BJ (cell line): Measurements from ENCODE around the gene CUZD1. TPM values are rescaled to one million over a fixed set of nuclear protein-coding genes. Genes with fewer than 3 reads are reported as not detected.

Experiments
- CTCF ChIA-PET: fragments of 350-600 bp; formaldehyde crosslinking; extraction: SDS; loops from one replicate; lab custom pipeline; 2021; ENCODE audit warnings: antibody characterized with exemption, inconsistent platforms; lab: Yijun Ruan, JAX
- POLR2A ChIA-PET: fragments of 300-600 bp; sonication (Branson Sonifier 250); formaldehyde crosslinking; extraction: SDS; loops from one replicate; lab custom pipeline; 2021; ENCODE audit warnings: antibody characterized with exemption; lab: Charles Lee
- DNase-seq: peaks from one replicate; pipeline ENCODE4 v3.0.0-alpha.2; 2011; ENCODE audit warnings: low read depth
- H3K27me3 ChIP-seq: 2 replicates; pipeline ENCODE4 v1.6.0; 2011; ENCODE audit warnings: low read length; ENCODE audit not compliant: control insufficient read depth, insufficient read depth
- H3K36me3 ChIP-seq: 2 replicates; pipeline ENCODE4 v1.5.1; 2011; ENCODE audit warnings: low read length; ENCODE audit not compliant: control insufficient read depth, insufficient read depth
- H3K4me3 ChIP-seq: 2 replicates; pipeline ENCODE4 v1.5.1; 2011; ENCODE audit warnings: low read depth, mild to moderate bottlenecking, control low read depth, low read length
- CTCF ChIP-seq: IDR thresholded peaks from 2 replicates; pipeline ENCODE4 v1.5.1; 2011; ENCODE audit warnings: low read depth, mild to moderate bottlenecking, control low read depth, inconsistent platforms, low read length, moderate library complexity; ENCODE audit not compliant: insufficient read depth
- polyA plus RNA-seq: library from polyadenylated mRNA; depleted of rRNA; stranded (reverse); fragments of >200 nt; gene quantifications from 2 replicates; pipeline ENCODE4 v1.2.3, GENCODE V29; 2011

The CUZD1 gene
- polyA plus RNA-seq, 1 experiment: 0.64 TPM

GRCh38 chr10:122815458-122815857 lies 30.2 kb downstream of the CUZD1 start:
- Histone ChIP-seq H3K36me3 (no peaks in the 10 kb centered on the region), H3K27me3 (peaks cover 4% of the 10 kb centered on the region; the same call in 1 of the 2 replicates), H3K4me3 (no peak overlapping the region)
- no peak for TF ChIP-seq CTCF
- DNase-seq: no peak
- ChIA-PET CTCF (no interaction called here), POLR2A (no interaction called here)

- no peak for DNase-seq
- Histone ChIP-seq H3K27me3 (peaks cover 4% of the 10 kb centered on the region; the same call in 1 of the 2 replicates), H3K4me3 (no peak overlapping the region), H3K36me3 (no peaks in the 10 kb centered on the region)
- TF ChIP-seq CTCF: no peak
- CTCF ChIA-PET: no interaction called here
- POLR2A ChIA-PET: no interaction called here
Observed at GRCh38 chr10:122814493-122814892, 31.2 kb downstream of the CUZD1 start.

GRCh38 chr10:122812751-122813150 lies 32.9 kb downstream of the CUZD1 start:
- POLR2A ChIA-PET: no interaction called here
- H3K27me3 ChIP-seq: peaks cover 1% of the 10 kb centered on the region; the same call in 1 of the 2 replicates
- H3K36me3 ChIP-seq: no peaks in the 10 kb centered on the region
- no peak for TF ChIP-seq CTCF
- DNase-seq: no peak
- CTCF ChIA-PET: no interaction called here
- no peak overlapping the region for H3K4me3 ChIP-seq

DNA sequence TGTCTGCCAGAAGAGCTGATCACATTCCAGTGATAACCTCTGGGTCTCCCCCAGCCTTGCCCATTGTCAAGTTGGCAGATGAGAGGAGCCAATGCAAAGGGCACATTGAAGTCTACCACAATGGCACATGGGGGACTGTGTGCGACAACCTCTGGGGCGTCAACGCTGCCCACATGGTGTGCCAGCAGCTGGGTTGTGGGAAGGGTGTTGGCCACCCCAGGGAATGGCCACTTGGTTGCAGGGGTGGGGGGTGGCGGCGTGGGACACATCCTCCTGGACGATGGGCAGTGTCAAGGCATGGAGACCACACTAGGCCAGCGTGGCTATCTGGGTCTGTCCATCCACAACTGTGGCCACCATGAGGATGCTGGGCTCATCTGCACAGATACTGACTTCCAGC lies 43.4 kb downstream of the CUZD1 start:
- no peak overlapping the region for H3K4me3 ChIP-seq
- H3K27me3 ChIP-seq: no peaks in the 10 kb centered on the region
- POLR2A ChIA-PET: no interaction called here
- DNase-seq: no peak
- CTCF ChIA-PET: no interaction called here
- no peaks in the 10 kb centered on the region for H3K36me3 ChIP-seq
- TF ChIP-seq CTCF: no peak

GRCh38 chr10:122798704-122799231 lies 46.9 kb downstream of the CUZD1 start:
- no peak for TF ChIP-seq CTCF
- H3K27me3 ChIP-seq: no peaks in the 10 kb centered on the region
- ChIA-PET POLR2A (no interaction called here), CTCF (no interaction called here)
- no peak for DNase-seq
- no peaks in the 10 kb centered on the region for H3K36me3 ChIP-seq
- no peak overlapping the region for H3K4me3 ChIP-seq
